Endothelial cell of umbilical vein (primary cell): ENCODE results near the gene CDK15. TPM values are rescaled to one million over a fixed set of nuclear protein-coding genes. Genes with fewer than 3 reads are reported as not detected.

Experiments
- BruUV-seq: library from RNA; stranded (reverse); fragments of 400-500 nt; replicated peaks from 2 replicates; lab custom pipeline; 2021; lab: Mats Ljungman, UMichigan
- CTCF ChIA-PET: fragments of 300-600, 350-600 bp; sonication (Branson Sonifier 250); formaldehyde crosslinking; loops from one replicate; lab custom pipeline; 2021; ENCODE audit warnings: antibody characterized with exemption, inconsistent platforms; lab: Charles Lee
- POLR2A ChIA-PET: fragments of 300-600, 350-600 bp; sonication (Branson Sonifier 250); formaldehyde crosslinking; loops from one replicate; lab custom pipeline; 2021; ENCODE audit warnings: antibody characterized with exemption, inconsistent platforms; lab: Charles Lee
- DNase-seq: peaks from one replicate; pipeline ENCODE4 v3.0.0-alpha.2; 2011; ENCODE audit warnings: low read depth, low spot score
- FAIRE-seq: peaks from 2 replicates; lab custom pipeline; 2011; peaks lifted over from hg19 to GRCh38; lab: Jason Lieb, UNC
- H2AFZ ChIP-seq: 2 replicates; pipeline ENCODE4 v1.6.0; 2012; ENCODE audit warnings: low read depth, low read length, control low read depth, inconsistent platforms
- H3K27ac ChIP-seq: 2 replicates; pipeline ENCODE4 v1.5.1; 2011; ENCODE audit warnings: low read depth, mild to moderate bottlenecking, control low read depth, low read length, moderate library complexity; ENCODE audit not compliant: insufficient read depth
- H3K27me3 ChIP-seq, 2 experiments: 2 replicates each; pipeline versions ENCODE4 v1.6.0 to v1.6.1; 2011; ENCODE audit warnings: low read length in 2 of 2, mixed read lengths in 1 of 2; ENCODE audit not compliant: control insufficient read depth in 2 of 2, insufficient read depth in 2 of 2
- H3K36me3 ChIP-seq, 2 experiments: 2 replicates in 1 of 2; 3 replicates in 1 of 2; pipeline ENCODE4 v1.5.1; 2011; ENCODE audit warnings: low read length in 2 of 2, mild to moderate bottlenecking in 1 of 2, moderate library complexity in 1 of 2; ENCODE audit not compliant: control insufficient read depth in 2 of 2, insufficient read depth in 2 of 2; ENCODE audit errors: extremely low read depth in 1 of 2
- H3K4me1 ChIP-seq: 3 replicates; pipeline ENCODE4 v1.5.1; 2011; ENCODE audit warnings: mild to moderate bottlenecking, low read length; ENCODE audit not compliant: control insufficient read depth, insufficient read depth; ENCODE audit errors: extremely low read depth
- H3K4me2 ChIP-seq: 2 replicates; pipeline ENCODE4 v1.6.1; 2011; ENCODE audit warnings: low read length, control low read depth, mixed read lengths; ENCODE audit not compliant: insufficient read depth
- H3K4me3 ChIP-seq, 3 experiments: fragments of 200-600 bp in 1 of 3; sonication (generic), shearing (Covaris generic) in 1 of 3; replicated peaks in 1 of 3; 2 replicates each; pipeline ENCODE4 v1.5.1; 2011 to 2016; ENCODE audit warnings: control low read depth in 3 of 3, low read length in 3 of 3, mild to moderate bottlenecking in 2 of 3, inconsistent platforms in 1 of 3, low read depth in 1 of 3, moderate library complexity in 1 of 3; ENCODE audit not compliant: insufficient read depth in 1 of 3
- H3K79me2 ChIP-seq: 2 replicates; pipeline ENCODE4 v1.6.0; 2012; ENCODE audit warnings: low read length, inconsistent platforms; ENCODE audit not compliant: control insufficient read depth, insufficient read depth
- H3K9ac ChIP-seq: replicated peaks from 2 replicates; pipeline ENCODE3; 2011; ENCODE audit warnings: low read length, control low read depth; ENCODE audit not compliant: insufficient read depth; ENCODE audit errors: extremely low read depth
- H3K9me1 ChIP-seq: replicated peaks from 3 replicates; pipeline ENCODE4 v1.6.0; 2011; ENCODE audit warnings: mild to moderate bottlenecking, low read length; ENCODE audit not compliant: control insufficient read depth, insufficient read depth; ENCODE audit errors: extremely low read depth
- H3K9me3 ChIP-seq: replicated peaks from 2 replicates; pipeline ENCODE4 v1.5.1; 2012; ENCODE audit warnings: low read length, inconsistent platforms; ENCODE audit not compliant: control insufficient read depth, insufficient read depth
- H4K20me1 ChIP-seq: replicated peaks from 2 replicates; pipeline ENCODE3; 2011; ENCODE audit warnings: mild to moderate bottlenecking, low read length; ENCODE audit not compliant: control insufficient read depth, insufficient read depth; ENCODE audit errors: extremely low read depth
- EZH2 ChIP-seq: IDR thresholded peaks from 2 replicates; pipeline ENCODE4 v1.6.1; 2012; ENCODE audit warnings: borderline replicate concordance, low read depth, mild to moderate bottlenecking, moderate library complexity, low read length, inconsistent platforms; ENCODE audit not compliant: severe bottlenecking
- FOS ChIP-seq: IDR thresholded peaks from 2 replicates; pipeline ENCODE4 v1.6.1; 2011; ENCODE audit warnings: mild to moderate bottlenecking, low read length, moderate library complexity, borderline replicate concordance; ENCODE audit not compliant: insufficient read depth
- GATA2 ChIP-seq: IDR thresholded peaks from 2 replicates; pipeline ENCODE4 v1.7.0; 2011; ENCODE audit warnings: low read depth, mild to moderate bottlenecking, moderate library complexity, mixed read lengths, low read length; ENCODE audit not compliant: insufficient read length, insufficient read depth
- JUN ChIP-seq: IDR thresholded peaks from 2 replicates; pipeline ENCODE4 v1.6.1; 2011; ENCODE audit warnings: borderline replicate concordance, low read depth; ENCODE audit not compliant: insufficient read length, insufficient read depth
- MYC ChIP-seq: IDR thresholded peaks from one replicate; pipeline ENCODE4 v1.6.1; 2011; ENCODE audit warnings: mild to moderate bottlenecking, low read depth, low read length
- POLR2A ChIP-seq: IDR thresholded peaks from 2 replicates; pipeline ENCODE4 v1.6.1; 2012; ENCODE audit warnings: low read depth, mild to moderate bottlenecking, control low read depth, low read length
- POLR2AphosphoS5 ChIP-seq: IDR thresholded peaks from 2 replicates; pipeline ENCODE4 v1.6.1; 2012; ENCODE audit warnings: low read depth, mild to moderate bottlenecking, control low read depth, low read length, moderate library complexity; ENCODE audit not compliant: insufficient read depth
- dilution Hi-C: fragments of 300-500 bp; cut with MboI; formaldehyde crosslinking; loops from one replicate; pipeline ENCODE4 v1.15.0; 2019; ENCODE audit warnings: low sequenced_read_pairs; ENCODE audit not compliant: extremely low pct_ligation_motif_present
- intact Hi-C: fragments of 100-400 bp; cut with micrococcal nuclease; formaldehyde crosslinking; loops from one replicate; pipeline ENCODE4 v1.10.0; 2022
- polyA plus RNA-seq, 4 experiments: library from polyadenylated mRNA; depleted of rRNA in 3 of 4; stranded (reverse) in 3 of 4; unstranded in 1 of 4; fragments of >200 nt; gene quantifications; 2 replicates each; pipeline versions ENCODE4 v1.2.1 to v1.2.3, GENCODE V29; 2011 to 2012; ENCODE audit warnings: missing spikeins in 1 of 4
- total RNA-seq: library from RNA; stranded (reverse); gene quantifications from 2 replicates; pipeline ENCODE4 v1.2.3, GENCODE V29; 2021
- TF ChIP-seq, protein P1 (sequence below), 2 donors: IDR thresholded peaks; 1 replicate in 1 of 2; 2 replicates in 1 of 2; pipeline ENCODE4 v1.5.1; 2011; ENCODE audit warnings: low read length in 2 of 2, mild to moderate bottlenecking in 2 of 2, moderate library complexity in 2 of 2, control low read depth in 1 of 2, inconsistent platforms in 1 of 2, low read depth in 1 of 2; ENCODE audit not compliant: insufficient read depth in 1 of 2; ENCODE audit errors: extremely low read depth in 1 of 2
- TF ChIP-seq, protein P2 (sequence below): IDR thresholded peaks from 2 replicates; pipeline ENCODE4 v1.6.1; 2011; ENCODE audit not compliant: insufficient read depth, insufficient read length

CDK15 gene
- total and polyA plus RNA-seq, 2 donors (not counting 3 experiments of a cell fraction or from before 2014, with no cell fraction given), result not detected

DNA sequence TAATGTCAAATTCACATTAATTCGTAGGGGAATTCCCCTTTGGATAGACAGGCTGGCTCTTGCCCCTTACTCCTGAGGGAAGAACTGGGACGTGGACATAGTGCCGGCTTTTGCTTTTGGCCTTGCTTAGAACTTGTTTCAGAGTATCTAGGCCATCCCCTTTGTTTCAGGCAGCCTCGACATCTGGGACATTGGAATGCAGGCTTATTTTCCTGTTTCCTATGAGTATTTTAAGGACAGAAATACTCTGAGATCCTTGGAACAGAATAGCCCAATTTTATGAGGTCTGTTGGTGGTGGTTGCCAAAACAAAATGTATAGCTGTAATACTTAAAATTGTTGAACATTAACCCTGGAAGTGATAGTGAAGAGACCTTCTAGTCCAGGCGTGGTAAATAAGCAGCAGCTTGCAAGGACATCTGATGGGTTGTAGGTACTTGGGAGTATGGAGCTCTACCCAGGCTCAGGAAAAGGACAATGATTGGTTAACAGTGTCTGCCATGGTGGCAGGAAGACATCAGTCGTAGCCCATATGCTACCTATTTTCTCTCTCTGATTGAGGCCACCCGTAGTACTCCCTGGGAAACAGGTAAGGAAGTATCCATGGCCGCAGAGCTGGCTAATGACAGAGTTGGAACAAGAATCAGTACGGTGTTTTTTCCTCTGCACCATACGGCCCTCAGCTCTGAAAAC, 112.4 kb downstream of the CDK15 start:
- FAIRE-seq (no peak), DNase-seq (no peak)
- dilution Hi-C loops, result no loop called here
- BruUV-seq, result no TSS peak
- Histone ChIP-seq H3K27ac (no peak overlapping the region), H3K36me3 (no peaks in the 10 kb centered on the region), H3K27me3 (peaks cover 10 to 13% of the 10 kb centered on the region in 2 experiments), H3K79me2 (no peaks in the 10 kb centered on the region), H3K4me1 (no peaks in the 10 kb centered on the region), H3K9me3 (no peaks in the 10 kb centered on the region), H3K9ac (no peak overlapping the region), H2AFZ (no peak overlapping the region), H3K4me2 (no peak overlapping the region), H3K4me3 (no peak overlapping the region), H3K9me1 (no peaks in the 10 kb centered on the region), H4K20me1 (no peaks in the 10 kb centered on the region)
- CTCF ChIA-PET, result interaction anchor here (0.7 to 1.4 kb wide), 2 partner anchors 10 to 11 kb away, joined by 3 to 6 read pairs; no protein-coding TSS in a partner anchor
- TF ChIP-seq POLR2A (no peak), POLR2AphosphoS5 (no peak), MYC (no peak), FOS (no peak), EZH2 (no peak), GATA2 (no peak), JUN (no peak)
- TF ChIP-seq, protein P1, sequence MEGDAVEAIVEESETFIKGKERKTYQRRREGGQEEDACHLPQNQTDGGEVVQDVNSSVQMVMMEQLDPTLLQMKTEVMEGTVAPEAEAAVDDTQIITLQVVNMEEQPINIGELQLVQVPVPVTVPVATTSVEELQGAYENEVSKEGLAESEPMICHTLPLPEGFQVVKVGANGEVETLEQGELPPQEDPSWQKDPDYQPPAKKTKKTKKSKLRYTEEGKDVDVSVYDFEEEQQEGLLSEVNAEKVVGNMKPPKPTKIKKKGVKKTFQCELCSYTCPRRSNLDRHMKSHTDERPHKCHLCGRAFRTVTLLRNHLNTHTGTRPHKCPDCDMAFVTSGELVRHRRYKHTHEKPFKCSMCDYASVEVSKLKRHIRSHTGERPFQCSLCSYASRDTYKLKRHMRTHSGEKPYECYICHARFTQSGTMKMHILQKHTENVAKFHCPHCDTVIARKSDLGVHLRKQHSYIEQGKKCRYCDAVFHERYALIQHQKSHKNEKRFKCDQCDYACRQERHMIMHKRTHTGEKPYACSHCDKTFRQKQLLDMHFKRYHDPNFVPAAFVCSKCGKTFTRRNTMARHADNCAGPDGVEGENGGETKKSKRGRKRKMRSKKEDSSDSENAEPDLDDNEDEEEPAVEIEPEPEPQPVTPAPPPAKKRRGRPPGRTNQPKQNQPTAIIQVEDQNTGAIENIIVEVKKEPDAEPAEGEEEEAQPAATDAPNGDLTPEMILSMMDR (IDR thresholded peaks at IDR 0.05; ENCODE audit: extremely low read depth in 1 of 2, insufficient read depth in 1 of 2, low read depth in 1 of 2, low read length in 2 of 2), result no peak
- TF ChIP-seq, protein P2, sequence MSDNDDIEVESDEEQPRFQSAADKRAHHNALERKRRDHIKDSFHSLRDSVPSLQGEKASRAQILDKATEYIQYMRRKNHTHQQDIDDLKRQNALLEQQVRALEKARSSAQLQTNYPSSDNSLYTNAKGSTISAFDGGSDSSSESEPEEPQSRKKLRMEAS, result no peak
- intact Hi-C loops, result no loop called here
- POLR2A ChIA-PET, result no interaction called here
